H1 (cell line): ENCODE data around the gene SGMS1. TPM values are rescaled to one million over a fixed set of nuclear protein-coding genes. Genes with fewer than 3 reads are reported as not detected.

Source experiments
- BACH1 ChIP-seq: IDR thresholded peaks from 2 replicates; pipeline ENCODE4 v1.6.1; 2012; ENCODE audit warnings: low read length, improper control_type of control experiment
- CHD7 ChIP-seq: fragments of 300-600 bp; sonication (generic); IDR thresholded peaks from 2 replicates; pipeline ENCODE4 v1.7.1; 2012; ENCODE audit warnings: low read length, moderate library complexity, mild to moderate bottlenecking, inconsistent platforms; ENCODE audit not compliant: insufficient replicate concordance
- FOSL1 ChIP-seq: IDR thresholded peaks from 2 replicates; pipeline ENCODE4 v1.6.1; 2011; ENCODE audit warnings: mild to moderate bottlenecking, low read depth, low read length, moderate library complexity; ENCODE audit not compliant: insufficient read depth
- HDAC2 ChIP-seq, 2 experiments: fragments of 300-600 bp in 1 of 2; sonication (generic) in 1 of 2; IDR thresholded peaks; 2 replicates each; pipeline ENCODE4 v1.6.1; 2011 to 2012; ENCODE audit warnings: low read depth in 2 of 2, low read length in 2 of 2, mild to moderate bottlenecking in 2 of 2, moderate library complexity in 2 of 2, borderline replicate concordance in 1 of 2, inconsistent platforms in 1 of 2
- JUN ChIP-seq: IDR thresholded peaks from 2 replicates; pipeline ENCODE4 v1.6.1; 2011; ENCODE audit warnings: low read depth, mild to moderate bottlenecking, improper control_type of control experiment, low read length
- KDM5A ChIP-seq: fragments of 200-600 bp; IDR thresholded peaks from 2 replicates; pipeline ENCODE4 v1.7.1; 2012; ENCODE audit warnings: mild to moderate bottlenecking, low read length, inconsistent platforms, mixed read lengths
- RAD21 ChIP-seq, 2 experiments: IDR thresholded peaks in 1 of 2; conservative IDR thresholded peaks in 1 of 2; 2 replicates each; pipeline ENCODE4 v1.6.1; 2011; ENCODE audit warnings: low read depth in 2 of 2, low read length in 2 of 2, improper control_type of control experiment in 1 of 2, inconsistent platforms in 1 of 2, mild to moderate bottlenecking in 1 of 2, moderate library complexity in 1 of 2
- SAP30 ChIP-seq: fragments of 300-600 bp; sonication (generic); IDR thresholded peaks from 2 replicates; pipeline ENCODE4 v1.7.1; 2012; ENCODE audit warnings: low read length, moderate library complexity, mild to moderate bottlenecking, inconsistent platforms; ENCODE audit not compliant: insufficient read depth, insufficient replicate concordance
- SIX5 ChIP-seq: IDR thresholded peaks from 2 replicates; pipeline ENCODE4 v1.6.1; 2011; ENCODE audit warnings: mild to moderate bottlenecking, low read depth, low read length
- SP2 ChIP-seq: IDR thresholded peaks from 2 replicates; pipeline ENCODE4 v1.6.1; 2012; ENCODE audit warnings: mild to moderate bottlenecking, low read length, inconsistent platforms
- TAF1 ChIP-seq: IDR thresholded peaks from 2 replicates; pipeline ENCODE4 v1.6.1; 2011; ENCODE audit warnings: mild to moderate bottlenecking, low read depth, low read length
- polyA plus RNA-seq, 7 experiments: library from polyadenylated mRNA; depleted of rRNA in 3 of 7; stranded (reverse) in 5 of 7; unstranded in 2 of 7; fragments of >200 nt in 5 of 7; fragments of 200-250 nt in 2 of 7; gene quantifications; 1 replicate in 5 of 7; 2 replicates in 1 of 7; 4 replicates in 1 of 7; pipeline versions ENCODE4 v1.2.1 to v1.2.3, GENCODE V29; 2011 to 2013; ENCODE audit warnings: missing spikeins in 2 of 7, mixed read lengths in 2 of 7
- total RNA-seq: library from RNA; stranded (reverse); fragmentation: NEBNext Ultra II Directional; extraction: Animal tissue kit (Norgen Biotek cat#: 25700); gene quantifications from 2 replicates; pipeline ENCODE4 v1.2.1, GENCODE V29; 2021

The SGMS1 gene
- total and polyA plus RNA-seq, 2 of the 8 experiments (the other 6 are each of a cell fraction or from before 2014, with no cell fraction given), result 6.0 to 15.6 TPM

GRCh38 chr10:50634479-50634878, 10.7 kb upstream of the SGMS1 start (continued):
- TF ChIP-seq CHD7 (no peak), KDM5A (no peak), SAP30 (no peak), SP2 (no peak), JUN (no peak), FOSL1 (no peak), HDAC2 (IDR thresholded peaks at IDR 0.05; ENCODE audit: borderline replicate concordance in 1 of 2, low read depth in 2 of 2, low read length in 2 of 2) (no peak), SIX5 (no peak), RAD21 (IDR thresholded peaks at IDR 0.05 in 1 of 2, conservative IDR thresholded peaks at IDR 0.05 in 1 of 2; ENCODE audit: low read depth in 2 of 2, low read length in 2 of 2) (no peak), BACH1 (no peak), TAF1 (no peak)
- TF ChIP-seq, all 59 proteins: peak for 0
